22Rv1 (cell line): ENCODE results near the gene DCLK1.

Source experiments
- H3K27ac ChIP-seq: fragments of 450-650 bp; 2 replicates; pipeline ENCODE4 v1.5.1; 2017
- CTCF ChIP-seq: fragments of 450-650 bp; IDR thresholded peaks from 2 replicates; pipeline ENCODE4 v1.5.1; 2017; ENCODE audit warnings: mild to moderate bottlenecking
- ZFX ChIP-seq: fragments of 450-650 bp; IDR thresholded peaks from 2 replicates; pipeline ENCODE4 v1.6.1; 2017; ENCODE audit warnings: antibody characterized with exemption, borderline replicate concordance

DCLK1 gene

GRCh38 chr13:35793823-35794222, 337.4 kb downstream of the DCLK1 start:
- no peak overlapping the region for H3K27ac ChIP-seq
- no peak for TF ChIP-seq CTCF
- TF ChIP-seq ZFX = no peak

GRCh38 chr13:35792911-35793310, 338.3 kb downstream of the DCLK1 start:
- H3K27ac ChIP-seq = no peak overlapping the region
- TF ChIP-seq CTCF = no peak
- TF ChIP-seq ZFX = no peak

GRCh38 chr13:35792021-35792420, 339.2 kb downstream of the DCLK1 start:
- TF ChIP-seq ZFX (no peak), CTCF (no peak)
- no peak overlapping the region for H3K27ac ChIP-seq

- no peak overlapping the region for H3K27ac ChIP-seq
- TF ChIP-seq ZFX = no peak
- TF ChIP-seq CTCF = no peak
Observed at GRCh38 chr13:35791184-35791851, 339.9 kb downstream of the DCLK1 start.

- TF ChIP-seq CTCF = peak; percentile 81
- TF ChIP-seq ZFX = no peak
- H3K27ac ChIP-seq = no peak overlapping the region
Observed at GRCh38 chr13:35789335-35790165, 341.6 kb downstream of the DCLK1 start.

GRCh38 chr13:35787937-35788336, 343.2 kb downstream of the DCLK1 start:
- no peak for TF ChIP-seq CTCF
- no peak overlapping the region for H3K27ac ChIP-seq
